Right renal pelvis (tissue), 4 donors: ENCODE data around the gene NAAA. TPM values are rescaled to one million over a fixed set of nuclear protein-coding genes. Genes with fewer than 3 reads are reported as not detected.
"Not testable (repeated sequence)": the region's sequence is repeated elsewhere in the genome, so short reads cannot be mapped to it uniquely, and the experiment has no call there.

Source experiments
- DNase-seq, 4 donors: peaks; one replicate each; pipeline ENCODE4 v3.0.0-alpha.2; 2013; ENCODE audit warnings: low read depth in 4 of 4, low spot score in 3 of 4, missing footprints in 1 of 4
- polyA plus RNA-seq, 4 donors: library from polyadenylated mRNA; unstranded; fragments of 120-200 nt; gene quantifications; one replicate each; pipeline ENCODE4 v1.2.1, GENCODE V29; 2013; ENCODE audit not compliant: insufficient read length in 4 of 4

Gene NAAA
- polyA plus RNA-seq, 4 donors, result 13.3 to 16.8 (median 14.9) TPM

- DNase-seq, result no peak
Measured at GRCh38 chr4:75920327-75920726, 20.5 kb downstream of the NAAA start.

GRCh38 chr4:75919920-75920319 is 20.9 kb downstream of the NAAA start:
- DNase-seq, result no peak

GRCh38 chr4:75916091-75916661 is 24.6 kb downstream of the NAAA start:
- DNase-seq, result peak in 3 of 4 donors; percentile 28 to 53 (median 43)

- DNase-seq, result no peak
Measured at GRCh38 chr4:75912968-75913367, 27.8 kb downstream of the NAAA start.

GRCh38 chr4:75910831-75911230 is 30.0 kb downstream of the NAAA start:
- not testable (repeated sequence) for DNase-seq

- DNase-seq, result no peak
Measured at GRCh38 chr4:75909405-75909804, 31.4 kb downstream of the NAAA start.

- no peak for DNase-seq
Measured at GRCh38 chr4:75908555-75908954, 32.3 kb downstream of the NAAA start.

- no peak for DNase-seq
Measured at GRCh38 chr4:75907966-75908365, 32.8 kb downstream of the NAAA start.

GRCh38 chr4:75904076-75904475 is 36.7 kb downstream of the NAAA start:
- no peak for DNase-seq

GRCh38 chr4:75902352-75902751 is 38.5 kb downstream of the NAAA start, which contains the start of gene PPEF2:
PPEF2 (minus strand) TSS chr4:75902452; CDS start chr4:75896325, 6,127 bp downstream.
- no peak for DNase-seq

- no peak for DNase-seq
Measured at GRCh38 chr4:75898536-75898935, 42.3 kb downstream of the NAAA start.

GRCh38 chr4:75895744-75896314 is 45.0 kb downstream of the NAAA start:
- peak in 1 of 4 donors; percentile 22 for DNase-seq

- DNase-seq, result no peak
Measured at GRCh38 chr4:75892508-75892907, 48.3 kb downstream of the NAAA start.

- no peak for DNase-seq
Measured at GRCh38 chr4:75891611-75892010, 49.2 kb downstream of the NAAA start.

- DNase-seq, result no peak
Measured at GRCh38 chr4:75889537-75890199, 51.1 kb downstream of the NAAA start.

- no peak for DNase-seq
Measured at GRCh38 chr4:75886104-75886503, 54.7 kb downstream of the NAAA start.

GRCh38 chr4:75881476-75881875 is 59.3 kb downstream of the NAAA start:
- no peak for DNase-seq

GRCh38 chr4:75880278-75880677 is 60.5 kb downstream of the NAAA start:
- DNase-seq, result no peak

- no peak for DNase-seq
Measured at GRCh38 chr4:75878246-75878756, 62.5 kb downstream of the NAAA start.

GRCh38 chr4:75876218-75876617 is 64.6 kb downstream of the NAAA start:
- DNase-seq, result no peak

GRCh38 chr4:75869100-75869499 is 71.7 kb downstream of the NAAA start:
- no peak for DNase-seq

- no peak for DNase-seq
Measured at GRCh38 chr4:75867130-75867529, 73.7 kb downstream of the NAAA start.
